ENCODE measurements around the gene TESK1. TPM values are rescaled to one million over a fixed set of nuclear protein-coding genes. Genes with fewer than 3 reads are reported as not detected.

The TESK1 gene
- total RNA-seq, 8 experiments from 2014 or later, result 15.9 to 30.6 (median 23.0) TPM

DNA sequence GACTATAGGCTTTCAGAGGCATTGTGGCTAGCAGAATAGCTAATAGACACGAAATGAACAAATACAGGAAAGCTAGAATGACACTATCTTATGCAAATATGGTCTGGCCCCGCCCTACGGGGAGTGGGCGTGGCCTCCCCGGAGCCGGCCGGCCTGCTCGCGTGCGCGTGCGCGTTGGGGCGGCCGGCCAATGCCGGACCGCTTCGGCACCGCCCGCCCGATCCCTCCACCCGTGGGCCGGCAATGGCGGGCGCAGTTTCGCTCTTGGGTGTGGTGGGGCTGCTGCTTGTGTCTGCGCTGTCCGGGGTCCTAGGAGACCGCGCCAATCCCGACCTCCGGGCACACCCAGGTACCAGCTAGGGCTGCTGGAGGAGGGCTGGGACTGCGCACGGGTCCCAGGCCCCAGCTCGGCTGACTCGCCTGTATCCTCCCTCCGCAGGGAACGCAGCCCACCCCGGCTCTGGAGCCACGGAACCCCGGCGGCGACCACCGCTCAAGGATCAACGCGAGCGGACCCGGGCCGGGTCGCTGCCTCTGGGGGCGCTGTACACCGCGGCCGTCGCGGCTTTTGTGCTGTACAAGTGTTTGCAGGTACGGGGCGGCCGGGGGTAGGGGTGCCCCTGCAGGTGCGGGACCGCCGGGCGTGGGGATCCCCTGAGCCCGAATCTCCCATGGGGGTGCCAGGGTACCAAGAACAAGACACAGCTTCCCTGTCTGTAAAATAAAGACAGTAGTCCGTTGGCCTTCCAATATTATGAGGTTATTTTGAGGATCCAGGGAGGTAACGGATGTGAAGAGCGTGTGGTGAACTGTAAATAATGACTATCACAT, 53.3 kb downstream of the TESK1 start, which contains the start of gene CCDC107:
TSS of gene CCDC107 (plus strand) at position 156 of the 831 bp plus-strand sequence. CDS start at position 244, 88 bp downstream.
- ATAC-seq (replicated peaks in 6 of 8), result peak; percentile 56 to 78 (median 70)
- in situ Hi-C loops (cut with MboI; ENCODE audit: low pct_unique_long_range_greater_than_20kb in 2 of 9, low sequenced_read_pairs in 9 of 9, unreplicated experiment in 9 of 9), result no loop called here
- peak within 1 kb of the TSS; percentile 99 to 100 for H3K27ac ChIP-seq
- 0 to 15% (median 0%) methylated on average over 1 to 23 of the region's 67 CpGs; no CpG with 5 or more reads in 1 of the 10 experiments for WGBS, 10 experiments
- H3K4me3 ChIP-seq, result peak within 1 kb of the TSS; percentile 73 to 87 (median 79)
- peaks cover 16% of the 10 kb centered on the region in 2 donors for H3K4me1 ChIP-seq (replicated peaks in 1 of 2)

DNA sequence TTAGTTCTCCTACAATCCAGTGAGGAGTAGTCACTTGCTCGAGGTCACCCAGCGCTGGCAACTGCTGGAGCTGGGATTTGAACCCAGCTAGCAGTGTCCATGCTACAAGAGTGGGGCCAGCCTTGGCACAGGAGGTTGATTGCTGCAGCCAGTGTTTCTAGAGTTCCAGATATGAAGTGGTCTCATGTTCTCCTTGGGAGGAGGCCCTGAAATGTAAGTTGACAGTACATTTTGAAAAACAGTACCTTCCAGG, 53.8 kb downstream of the TESK1 start:
- Histone ChIP-seq H3K4me1 (replicated peaks in 1 of 2) (peaks cover 16% of the 10 kb centered on the region in 2 donors), H3K27ac (peak overlapping the region; percentile 99 to 100), H3K4me3 (peak overlapping the region; percentile 73 to 87 (median 79))
- 0 to 10% (median 0%) methylated on average over 2 of the region's 2 CpGs; no CpG with 5 or more reads in 6 of the 10 experiments for WGBS, 10 experiments
- in situ Hi-C loops (cut with MboI; ENCODE audit: low pct_unique_long_range_greater_than_20kb in 2 of 9, low sequenced_read_pairs in 9 of 9, unreplicated experiment in 9 of 9), result no loop called here
- ATAC-seq (replicated peaks in 6 of 8), result peak in 2 of 8 experiments; percentile 5

DNA sequence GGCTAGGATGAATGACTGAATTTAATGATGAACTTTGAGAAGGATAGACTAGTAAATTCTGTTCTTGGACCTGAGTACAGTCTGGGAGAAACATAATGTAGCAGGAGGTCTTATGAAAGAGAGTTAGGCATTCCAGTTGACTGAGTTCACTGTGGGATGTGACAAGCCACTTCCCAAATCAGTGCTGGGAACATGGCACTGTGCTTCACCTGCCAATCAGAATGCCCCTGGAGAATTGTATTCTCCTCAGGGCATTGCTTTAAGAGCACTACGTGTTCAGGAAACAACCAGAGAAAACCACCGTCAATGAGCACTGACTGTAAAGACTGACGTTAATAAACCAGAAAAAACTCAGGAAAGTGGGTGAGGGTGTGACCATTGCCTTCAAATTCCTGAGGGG, 54.3 kb downstream of the TESK1 start:
- 26 to 100% (median 87%) methylated on average over 1 to 3 of the region's 3 CpGs; no CpG with 5 or more reads in 1 of the 10 experiments for WGBS, 10 experiments
- in situ Hi-C loops (cut with MboI; ENCODE audit: low pct_unique_long_range_greater_than_20kb in 2 of 9, low sequenced_read_pairs in 9 of 9, unreplicated experiment in 9 of 9), result no loop called here
- no peak for ATAC-seq (replicated peaks in 6 of 8)
- peak overlapping the region; percentile 73 to 87 (median 79) for H3K4me3 ChIP-seq
- no peak overlapping the region for H3K27ac ChIP-seq
- H3K4me1 ChIP-seq (replicated peaks in 1 of 2), result peaks cover 16 to 18% of the 10 kb centered on the region in 2 donors

Other genes starting within 250 kb of the TESK1 start
- 10 to 100 TPM; 12.7 to 42.1 (median 34.3) TPM for gene RUSC2, start 115.2 kb upstream of the TESK1 start, total RNA-seq
- 1 to 10 TPM in 5 of 8 experiments, under 1 TPM in 3; 0.50 to 3.8 (median 1.3) TPM for gene CD72, start 13.2 kb downstream of the TESK1 start, total RNA-seq
- gene SIT1, start 45.7 kb downstream of the TESK1 start, total RNA-seq, result under 1 TPM in 3 of 8 experiments, not detected in 5; 0.36 to 0.62 (median 0.46) TPM
- over 10,000 TPM; 12,611 to 65,418 (median 21,607) TPM for gene RMRP, start 52.8 kb downstream of the TESK1 start, total RNA-seq
- gene CCDC107, start 53.0 kb downstream of the TESK1 start, total RNA-seq, result 10 to 100 TPM in 5 of 8 experiments, 1 to 10 TPM in 3; 4.3 to 26.4 (median 18.8) TPM
- gene ARHGEF39, start 59.9 kb downstream of the TESK1 start, total RNA-seq, result 1 to 10 TPM in 6 of 8 experiments, under 1 TPM in 2; 0.41 to 7.2 (median 3.0) TPM
- gene CA9, start 68.7 kb downstream of the TESK1 start, total RNA-seq, result 1 to 10 TPM in 1 of 8 experiments, under 1 TPM in 2, not detected in 5; 0.60 to 1.8 (median 0.87) TPM
- 100 to 1,000 TPM in 2 of 8 experiments, 10 to 100 TPM in 3, 1 to 10 TPM in 3; 6.1 to 470 (median 68.3) TPM for gene TPM2, start 84.7 kb downstream of the TESK1 start, total RNA-seq
- gene TLN1, start 126.9 kb downstream of the TESK1 start, total RNA-seq, result 100 to 1,000 TPM in 1 of 8 experiments, 10 to 100 TPM in 6, 1 to 10 TPM in 1; 6.9 to 138 (median 44.6) TPM
- gene CREB3, start 127.4 kb downstream of the TESK1 start, total RNA-seq, result 10 to 100 TPM; 24.7 to 77.7 (median 56.2) TPM
- 100 to 1,000 TPM in 1 of 8 experiments, 10 to 100 TPM in 7; 24.5 to 128 (median 53.7) TPM for gene GBA2, start 144.0 kb downstream of the TESK1 start, total RNA-seq
- gene RGP1, start 144.0 kb downstream of the TESK1 start, total RNA-seq, result 10 to 100 TPM; 11.0 to 31.0 (median 14.4) TPM
- gene MSMP, start 149.0 kb downstream of the TESK1 start, total RNA-seq, result not detected
- 10 to 100 TPM in 5 of 8 experiments, 1 to 10 TPM in 3; 5.5 to 37.8 (median 14.6) TPM for gene NPR2, start 186.3 kb downstream of the TESK1 start, total RNA-seq
- gene SPAG8, start 207.0 kb downstream of the TESK1 start, total RNA-seq, result 10 to 100 TPM in 1 of 8 experiments, 1 to 10 TPM in 6, under 1 TPM in 1; 0.31 to 21.9 (median 2.4) TPM
- 10 to 100 TPM; 30.5 to 62.8 (median 42.9) TPM for gene HINT2, start 209.8 kb downstream of the TESK1 start, total RNA-seq
- under 1 TPM; 0.07 to 0.76 (median 0.25) TPM for gene FAM221B, start 223.5 kb downstream of the TESK1 start, total RNA-seq
- 10 to 100 TPM in 5 of 8 experiments, 1 to 10 TPM in 3; 2.4 to 17.0 (median 13.2) TPM for gene TMEM8B, start 224.0 kb downstream of the TESK1 start, total RNA-seq